Left lung (tissue), 10 donors: ENCODE measurements around the gene PCDH1. TPM values are rescaled to one million over a fixed set of nuclear protein-coding genes. Genes with fewer than 3 reads are reported as not detected.
A peak's percentile ranks its signal among the peaks of the same experiment; 100 is the strongest.

Source experiments
- ATAC-seq: fragments of 200-7000 bp; cut with Tn5 transposase; one replicate; pipeline ENCODE4 v1.9.1; 2020; ENCODE audit warnings: moderate library complexity
- DNase-seq, 4 donors: peaks; one replicate each; pipeline ENCODE4 v3.0.0-alpha.2; 2013 to 2020
- H3K27ac ChIP-seq, 2 donors: fragments of 200-600 bp; sonication (generic) in 1 of 2; one replicate each; pipeline versions ENCODE4 v1.5.0 to v1.8.0; 2020 to 2021
- H3K27me3 ChIP-seq, 2 donors: fragments of 200-600 bp; sonication (generic) in 1 of 2; one replicate each; pipeline versions ENCODE4 v1.5.0 to v1.8.0; 2020 to 2021
- H3K36me3 ChIP-seq, 2 donors: fragments of 200-600 bp; sonication (generic) in 1 of 2; one replicate each; pipeline versions ENCODE4 v1.5.0 to v1.8.0; 2020 to 2021
- H3K4me1 ChIP-seq, 2 donors: fragments of 200-600 bp; one replicate each; pipeline ENCODE4 v1.8.0; 2021
- H3K4me3 ChIP-seq, 2 donors: fragments of 200-600 bp; sonication (generic) in 1 of 2; one replicate each; pipeline versions ENCODE4 v1.5.0 to v1.8.0; 2020 to 2021; ENCODE audit warnings: mild to moderate bottlenecking in 1 of 2
- H3K9me3 ChIP-seq, 2 donors: fragments of 200-600 bp; sonication (generic) in 1 of 2; one replicate each; pipeline versions ENCODE4 v1.5.0 to v1.8.0; 2020 to 2021
- CTCF ChIP-seq, 2 donors: fragments of 200-600 bp; sonication (generic) in 1 of 2; IDR thresholded peaks; one replicate each; pipeline versions ENCODE4 v1.5.0 to v1.8.0; 2021; ENCODE audit warnings: antibody characterized with exemption in 2 of 2
- intact Hi-C, 2 donors: fragments of 100-400 bp; cut with DNase I; formaldehyde crosslinking; loops; one replicate each; pipeline versions ENCODE4 v1.11.2 to v1.14.2; 2022
- polyA plus RNA-seq, 6 donors: library from polyadenylated mRNA; unstranded; fragments of 120-200 nt; gene quantifications; one replicate each; pipeline ENCODE4 v1.2.1, GENCODE V29; 2013; ENCODE audit not compliant: insufficient read length in 6 of 6
- total RNA-seq, 2 donors: library from RNA; stranded (reverse); fragmentation: NEBNext Ultra II Directional; extraction: Animal tissue kit (Norgen Biotek cat#: 25700); gene quantifications; one replicate each; pipeline ENCODE4 v1.2.1, GENCODE V29; 2021
- donor health status: DM: no; HTN: yes; CAD: no.
- donor health status: DM: no; HTN: no; CAD: no.

Gene PCDH1
- total and polyA plus RNA-seq, 8 donors, result 23.6 to 65.0 (median 34.1) TPM

- Histone ChIP-seq H3K27ac (peak overlapping the region; percentile 84 to 94), H3K4me3 (peak overlapping the region; percentile 54 to 55), H3K4me1 (peaks cover 15 to 53% of the 10 kb centered on the region in 2 donors), H3K36me3 (peaks cover 0 to 7% of the 10 kb centered on the region in 2 donors), H3K9me3 (no peaks in the 10 kb centered on the region), H3K27me3 (peaks cover 0 to 22% of the 10 kb centered on the region in 2 donors)
- intact Hi-C loops, result no loop called here
- TF ChIP-seq CTCF (IDR thresholded peaks at IDR 0.05), result no peak
- DNase-seq (peak in 3 of 4 donors; percentile 74 to 84 (median 80)), ATAC-seq (peak; percentile 73)
Observed at GRCh38 chr5:141848744-141849414, 29.3 kb downstream of the PCDH1 start.

GRCh38 chr5:141846031-141846430 lies 32.2 kb downstream of the PCDH1 start:
- Histone ChIP-seq H3K4me1 (peaks cover 23 to 75% of the 10 kb centered on the region in 2 donors), H3K4me3 (no peak overlapping the region), H3K9me3 (no peaks in the 10 kb centered on the region), H3K36me3 (no peaks in the 10 kb centered on the region), H3K27ac (peak overlapping the region in 1 of 2 donors; percentile 41), H3K27me3 (peaks cover 0 to 21% of the 10 kb centered on the region in 2 donors)
- ATAC-seq, result no peak
- intact Hi-C loops, result no loop called here
- no peak for TF ChIP-seq CTCF (IDR thresholded peaks at IDR 0.05)
- DNase-seq, result no peak

- no peak for DNase-seq
- H3K4me1 ChIP-seq, result peaks cover 23 to 75% of the 10 kb centered on the region in 2 donors
Observed at GRCh38 chr5:141845371-141845851, 32.8 kb downstream of the PCDH1 start.

GRCh38 chr5:141844414-141845097 lies 33.7 kb downstream of the PCDH1 start:
- no peak for TF ChIP-seq CTCF (IDR thresholded peaks at IDR 0.05)
- H3K4me1 ChIP-seq, result peaks cover 23 to 75% of the 10 kb centered on the region in 2 donors
- intact Hi-C loops, result no loop called here
- H3K36me3 ChIP-seq, result no peaks in the 10 kb centered on the region
- ATAC-seq, result no peak
- no peak for DNase-seq
- H3K27ac ChIP-seq, result peak overlapping the region in 1 of 2 donors; percentile 51
- H3K27me3 ChIP-seq, result peaks cover 0 to 15% of the 10 kb centered on the region in 2 donors
- no peak overlapping the region for H3K4me3 ChIP-seq
- no peaks in the 10 kb centered on the region for H3K9me3 ChIP-seq

More at GRCh38 chr5:141845371-141845851, 32.8 kb downstream of the PCDH1 start:
- Histone ChIP-seq H3K4me3 (no peak overlapping the region), H3K27me3 (peaks cover 0 to 16% of the 10 kb centered on the region in 2 donors), H3K27ac (peak overlapping the region in 1 of 2 donors; percentile 41), H3K9me3 (no peaks in the 10 kb centered on the region), H3K36me3 (no peaks in the 10 kb centered on the region)
- intact Hi-C loops, result no loop called here
- TF ChIP-seq CTCF (IDR thresholded peaks at IDR 0.05), result no peak
- ATAC-seq, result no peak
